Measurements from ENCODE around the gene ABCC9. TPM values are rescaled to one million over a fixed set of nuclear protein-coding genes. Genes with fewer than 3 reads are reported as not detected.

Gene ABCC9
- total RNA-seq, 3 donors from 2014 or later: 10.2 to 52.0 (median 27.5) TPM

DNA sequence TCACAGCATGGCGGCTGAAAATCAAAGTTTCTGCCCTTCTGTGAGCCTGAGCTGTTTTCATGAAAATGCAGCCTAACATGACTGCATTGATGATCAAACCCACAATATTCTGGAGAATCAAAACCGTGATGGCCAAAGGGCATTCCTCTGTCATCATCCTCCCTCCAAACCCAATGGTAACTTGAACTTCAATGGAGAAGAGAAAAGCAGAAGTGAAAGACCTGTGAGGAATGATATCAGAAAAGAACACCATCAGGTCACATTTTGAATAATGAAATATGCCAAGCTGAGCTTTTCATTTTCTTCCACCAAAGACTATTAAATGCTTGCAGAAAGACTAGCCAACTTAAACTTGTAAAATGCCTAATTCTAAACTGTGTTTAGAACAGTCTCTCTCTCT, 174.8 kb downstream of the ABCC9 start:
- TF ChIP-seq POLR2A (IDR thresholded peaks at IDR 0.05) (no peak), POLR2AphosphoS5 (IDR thresholded peaks at IDR 0.05) (no peak)
- TF ChIP-seq, protein P1, sequence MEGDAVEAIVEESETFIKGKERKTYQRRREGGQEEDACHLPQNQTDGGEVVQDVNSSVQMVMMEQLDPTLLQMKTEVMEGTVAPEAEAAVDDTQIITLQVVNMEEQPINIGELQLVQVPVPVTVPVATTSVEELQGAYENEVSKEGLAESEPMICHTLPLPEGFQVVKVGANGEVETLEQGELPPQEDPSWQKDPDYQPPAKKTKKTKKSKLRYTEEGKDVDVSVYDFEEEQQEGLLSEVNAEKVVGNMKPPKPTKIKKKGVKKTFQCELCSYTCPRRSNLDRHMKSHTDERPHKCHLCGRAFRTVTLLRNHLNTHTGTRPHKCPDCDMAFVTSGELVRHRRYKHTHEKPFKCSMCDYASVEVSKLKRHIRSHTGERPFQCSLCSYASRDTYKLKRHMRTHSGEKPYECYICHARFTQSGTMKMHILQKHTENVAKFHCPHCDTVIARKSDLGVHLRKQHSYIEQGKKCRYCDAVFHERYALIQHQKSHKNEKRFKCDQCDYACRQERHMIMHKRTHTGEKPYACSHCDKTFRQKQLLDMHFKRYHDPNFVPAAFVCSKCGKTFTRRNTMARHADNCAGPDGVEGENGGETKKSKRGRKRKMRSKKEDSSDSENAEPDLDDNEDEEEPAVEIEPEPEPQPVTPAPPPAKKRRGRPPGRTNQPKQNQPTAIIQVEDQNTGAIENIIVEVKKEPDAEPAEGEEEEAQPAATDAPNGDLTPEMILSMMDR (IDR thresholded peaks at IDR 0.05): no peak
- intact Hi-C loops (cut with DNase I; ENCODE audit: low total_unique reads): no loop called here
- DNase-seq (ENCODE audit: low spot score in 2 of 2): no peak
- Histone ChIP-seq H3K27ac (no peak overlapping the region), H3K9me3 (no peaks in the 10 kb centered on the region), H3K4me3 (no peak overlapping the region), H3K27me3 (no peaks in the 10 kb centered on the region), H3K4me1 (no peaks in the 10 kb centered on the region), H3K36me3 (no peaks in the 10 kb centered on the region)

DNA sequence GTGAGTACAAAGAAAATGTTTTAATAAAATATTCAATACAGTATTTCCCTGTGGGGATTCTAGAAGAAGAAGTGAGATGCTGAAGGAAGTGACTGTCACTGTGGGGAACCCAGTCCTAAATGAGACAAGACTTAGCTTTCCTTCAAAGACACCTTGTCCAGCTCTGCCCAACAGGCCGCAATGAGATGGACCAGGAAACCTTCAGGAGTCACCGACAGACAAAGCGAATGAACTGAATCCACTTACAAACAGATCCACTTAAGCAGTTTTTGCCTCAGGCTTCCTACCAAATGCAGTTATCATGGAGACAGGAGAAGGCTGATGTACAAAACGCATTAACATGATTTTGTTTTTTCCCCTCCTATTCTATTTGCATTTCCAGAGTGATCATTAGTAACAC, 176.3 kb downstream of the ABCC9 start:
- H3K27ac ChIP-seq: no peak overlapping the region
- no peak for DNase-seq (ENCODE audit: low spot score in 2 of 2)
- intact Hi-C loops (cut with DNase I; ENCODE audit: low total_unique reads): no loop called here
- no peaks in the 10 kb centered on the region for H3K9me3 ChIP-seq
- H3K4me3 ChIP-seq: no peak overlapping the region
- H3K27me3 ChIP-seq: no peaks in the 10 kb centered on the region
- TF ChIP-seq POLR2A (IDR thresholded peaks at IDR 0.05): no peak
- TF ChIP-seq POLR2AphosphoS5 (IDR thresholded peaks at IDR 0.05): no peak
- TF ChIP-seq, protein P1 (IDR thresholded peaks at IDR 0.05): no peak
- no peaks in the 10 kb centered on the region for H3K36me3 ChIP-seq
- H3K4me1 ChIP-seq: no peaks in the 10 kb centered on the region

DNA sequence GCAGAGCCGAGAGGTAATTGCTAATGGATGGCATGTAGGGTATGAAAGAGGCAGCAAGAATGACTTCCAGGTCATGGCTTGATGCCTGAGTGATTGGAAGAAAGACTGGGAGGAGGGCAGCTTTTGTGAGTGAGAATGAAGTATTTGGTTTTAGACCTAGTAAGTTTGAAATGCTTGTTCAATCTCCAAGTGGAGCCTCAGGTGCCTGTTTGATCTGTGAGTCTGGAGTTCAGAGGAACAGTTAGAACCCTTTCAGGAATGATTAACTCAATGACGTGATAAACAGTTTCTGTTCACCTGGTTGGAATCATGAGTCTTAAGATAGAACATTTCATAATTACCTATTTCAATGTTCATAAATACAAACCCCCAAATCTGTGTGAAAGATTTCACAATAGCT, 177.2 kb downstream of the ABCC9 start:
- intact Hi-C loops (cut with DNase I; ENCODE audit: low total_unique reads): no loop called here
- H3K4me1 ChIP-seq: no peaks in the 10 kb centered on the region
- no peak overlapping the region for H3K4me3 ChIP-seq
- no peaks in the 10 kb centered on the region for H3K27me3 ChIP-seq
- no peak overlapping the region for H3K27ac ChIP-seq
- no peak for TF ChIP-seq POLR2A (IDR thresholded peaks at IDR 0.05)
- TF ChIP-seq, protein P1 (IDR thresholded peaks at IDR 0.05): no peak
- no peak for TF ChIP-seq POLR2AphosphoS5 (IDR thresholded peaks at IDR 0.05)
- no peak for DNase-seq (ENCODE audit: low spot score in 2 of 2)
- no peaks in the 10 kb centered on the region for H3K9me3 ChIP-seq
- H3K36me3 ChIP-seq: no peaks in the 10 kb centered on the region

DNA sequence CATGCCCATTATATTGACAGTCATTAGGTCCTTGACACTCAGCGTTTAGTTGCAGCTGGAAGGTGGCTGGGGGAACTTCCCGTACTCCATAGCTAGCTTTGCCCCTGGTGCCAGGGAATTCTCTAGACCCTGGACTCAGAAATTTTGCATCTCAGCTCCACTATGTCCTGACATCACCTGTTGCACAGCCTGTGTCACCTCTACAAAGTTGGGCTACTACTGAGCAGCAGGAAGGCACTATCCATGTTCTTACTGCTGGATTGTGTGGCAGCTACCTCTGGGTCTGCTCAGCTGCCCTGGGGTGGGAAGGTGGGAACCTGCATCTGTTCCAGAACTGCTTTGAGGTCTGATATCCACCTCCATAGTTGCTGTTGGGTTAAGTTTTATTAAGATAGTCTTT, 177.7 kb downstream of the ABCC9 start:
- intact Hi-C loops (cut with DNase I; ENCODE audit: low total_unique reads): no loop called here
- H3K27me3 ChIP-seq: no peaks in the 10 kb centered on the region
- H3K4me3 ChIP-seq: no peak overlapping the region
- DNase-seq (ENCODE audit: low spot score in 2 of 2): no peak
- no peaks in the 10 kb centered on the region for H3K36me3 ChIP-seq
- no peak for TF ChIP-seq POLR2A (IDR thresholded peaks at IDR 0.05)
- TF ChIP-seq POLR2AphosphoS5 (IDR thresholded peaks at IDR 0.05): no peak
- TF ChIP-seq, protein P1 (IDR thresholded peaks at IDR 0.05): no peak
- no peaks in the 10 kb centered on the region for H3K4me1 ChIP-seq
- H3K27ac ChIP-seq: no peak overlapping the region
- H3K9me3 ChIP-seq: no peaks in the 10 kb centered on the region

DNA sequence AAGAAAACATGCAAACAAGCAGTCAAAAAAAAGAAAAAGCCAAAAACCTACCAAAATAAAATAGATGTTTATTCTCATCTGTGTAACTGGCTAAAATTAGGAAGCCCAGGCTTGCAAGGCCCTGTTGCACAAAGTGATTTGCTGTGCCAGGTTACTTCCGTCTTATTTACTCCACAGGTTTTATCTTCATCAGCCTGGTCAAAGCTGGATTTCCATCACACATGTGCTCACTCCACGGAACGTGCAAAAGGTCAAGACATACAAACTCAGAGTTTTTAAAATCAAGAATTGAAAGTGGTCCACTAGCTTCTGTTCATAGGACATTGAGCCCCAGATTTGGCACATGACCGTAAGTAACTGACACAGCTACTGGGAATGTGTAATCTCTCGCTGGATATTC, 181.5 kb downstream of the ABCC9 start:
- Histone ChIP-seq H3K36me3 (no peaks in the 10 kb centered on the region), H3K4me1 (no peaks in the 10 kb centered on the region), H3K27ac (no peak overlapping the region), H3K27me3 (no peaks in the 10 kb centered on the region), H3K4me3 (no peak overlapping the region), H3K9me3 (no peaks in the 10 kb centered on the region)
- intact Hi-C loops (cut with DNase I; ENCODE audit: low total_unique reads): no loop called here
- TF ChIP-seq POLR2A (IDR thresholded peaks at IDR 0.05): no peak
- TF ChIP-seq, protein P1 (IDR thresholded peaks at IDR 0.05): no peak
- TF ChIP-seq POLR2AphosphoS5 (IDR thresholded peaks at IDR 0.05): no peak
- DNase-seq (ENCODE audit: low spot score in 2 of 2): no peak

All from breast epithelium (tissue), 4 donors.